Pons (tissue), 1 donor: ENCODE results near the gene PTPRB.
"Not testable (repeated sequence)": the region's sequence is repeated elsewhere in the genome, so short reads cannot be mapped to it uniquely, and the experiment has no call there.

Experiments used
- DNase-seq: peaks from one replicate; pipeline ENCODE4 v3.0.0-alpha.2; 2016; ENCODE audit warnings: low spot score

The PTPRB gene

GRCh38 chr12:70540996-70541395, 96.2 kb downstream of the PTPRB start:
- no peak for DNase-seq

- DNase-seq: no peak
Measured at GRCh38 chr12:70536650-70537049, 100.6 kb downstream of the PTPRB start.

- DNase-seq: peak; percentile 99
Measured at GRCh38 chr12:70535896-70536374, 101.3 kb downstream of the PTPRB start.

GRCh38 chr12:70534466-70534865, 102.8 kb downstream of the PTPRB start:
- peak; percentile 38 for DNase-seq

GRCh38 chr12:70529647-70530046, 107.6 kb downstream of the PTPRB start:
- DNase-seq: no peak

GRCh38 chr12:70520847-70521246, 116.4 kb downstream of the PTPRB start:
- DNase-seq: no peak

GRCh38 chr12:70513426-70513825, 123.8 kb downstream of the PTPRB start:
- no peak for DNase-seq

- no peak for DNase-seq
Measured at GRCh38 chr12:70508178-70508577, 129.1 kb downstream of the PTPRB start.

- DNase-seq: no peak
Measured at GRCh38 chr12:70507442-70507841, 129.8 kb downstream of the PTPRB start.

GRCh38 chr12:70497508-70497907, 139.7 kb downstream of the PTPRB start:
- no peak for DNase-seq

- not testable (repeated sequence) for DNase-seq
Measured at GRCh38 chr12:70492904-70493303, 144.3 kb downstream of the PTPRB start.

GRCh38 chr12:70490928-70491327, 146.3 kb downstream of the PTPRB start:
- not testable (repeated sequence) for DNase-seq

- DNase-seq: no peak
Measured at GRCh38 chr12:70487440-70487839, 149.8 kb downstream of the PTPRB start.

- DNase-seq: no peak
Measured at GRCh38 chr12:70486588-70486987, 150.6 kb downstream of the PTPRB start.

- DNase-seq: no peak
Measured at GRCh38 chr12:70485704-70486103, 151.5 kb downstream of the PTPRB start.

- DNase-seq: no peak
Measured at GRCh38 chr12:70484464-70484863, 152.8 kb downstream of the PTPRB start.

- no peak for DNase-seq
Measured at GRCh38 chr12:70482764-70483163, 154.5 kb downstream of the PTPRB start.

- no peak for DNase-seq
Measured at GRCh38 chr12:70469221-70469820, 167.9 kb downstream of the PTPRB start.

- no peak for DNase-seq
Measured at GRCh38 chr12:70468741-70469140, 168.5 kb downstream of the PTPRB start.

- DNase-seq: no peak
Measured at GRCh38 chr12:70467918-70468733, 169.1 kb downstream of the PTPRB start.

- DNase-seq: no peak
Measured at GRCh38 chr12:70467476-70467875, 169.8 kb downstream of the PTPRB start.

GRCh38 chr12:70466753-70467152, 170.5 kb downstream of the PTPRB start:
- DNase-seq: no peak
